HepG2 (cell line): ENCODE measurements around the gene DAB2IP. TPM values are rescaled to one million over a fixed set of nuclear protein-coding genes. Genes with fewer than 3 reads are reported as not detected.
A peak's percentile ranks its signal among the peaks of the same experiment; 100 is the strongest.

Experiments
- HNF4G ChIP-seq, 2 experiments: sonication (generic) in 1 of 2; formaldehyde crosslinking in 1 of 2; IDR thresholded peaks; 2 replicates each; pipeline versions ENCODE4 v1.4.0 to v1.6.1; 2011 to 2020; ENCODE audit warnings: borderline replicate concordance in 2 of 2, low read depth in 2 of 2, mild to moderate bottlenecking in 2 of 2, low read length in 1 of 2, missing genetic modification reagents in 1 of 2, moderate library complexity in 1 of 2
- NCOR1 ChIP-seq: fragments of 200-600 bp; sonication (generic); IDR thresholded peaks from 2 replicates; pipeline ENCODE4 v1.7.0; 2017; ENCODE audit warnings: antibody characterized with exemption, low read length, borderline replicate concordance
- RELA ChIP-seq: sonication (generic); formaldehyde crosslinking; IDR thresholded peaks from 2 replicates; pipeline ENCODE4 v1.4.0; 2020; ENCODE audit warnings: missing genetic modification reagents
- UBTF ChIP-seq: sonication (generic); formaldehyde crosslinking; IDR thresholded peaks from 2 replicates; pipeline ENCODE4 v1.4.0; 2020; ENCODE audit warnings: mild to moderate bottlenecking, missing genetic modification reagents
- ZC3H4 ChIP-seq: sonication (generic); formaldehyde crosslinking; IDR thresholded peaks from 2 replicates; pipeline ENCODE4 v1.4.0; 2020; ENCODE audit warnings: missing genetic modification reagents, borderline replicate concordance
- ZMYM2 ChIP-seq: sonication (generic); formaldehyde crosslinking; IDR thresholded peaks from 2 replicates; pipeline ENCODE4 v1.8.0; 2022; ENCODE audit warnings: mild to moderate bottlenecking, missing genetic modification reagents
- ZMYM3 ChIP-seq: sonication (generic); formaldehyde crosslinking; IDR thresholded peaks from 2 replicates; pipeline ENCODE4 v1.5.1; 2020; ENCODE audit warnings: mild to moderate bottlenecking, missing genetic modification reagents
- ZNF253 ChIP-seq: sonication (generic); formaldehyde crosslinking; IDR thresholded peaks from 2 replicates; pipeline ENCODE4 v1.8.0; 2022; ENCODE audit warnings: mild to moderate bottlenecking, missing genetic modification reagents, borderline replicate concordance
- ZNF784 ChIP-seq: sonication (generic); formaldehyde crosslinking; IDR thresholded peaks from 2 replicates; pipeline ENCODE4 v1.5.1; 2020; ENCODE audit warnings: missing genetic modification reagents, mild to moderate bottlenecking, borderline replicate concordance
- polyA plus RNA-seq, 8 experiments: library from polyadenylated mRNA; depleted of rRNA in 3 of 8; stranded (reverse) in 7 of 8; unstranded in 1 of 8; fragments of >200 nt; fragmentation: Illumina TruSeq in 4 of 8; extraction: Trizol in 4 of 8; gene quantifications; 2 replicates each; pipeline versions ENCODE4 v1.2.1 to v1.2.3, GENCODE V29; 2011 to 2016; ENCODE audit warnings: low read depth in 4 of 8, missing spikeins in 1 of 8, mixed read lengths in 1 of 8; ENCODE audit not compliant: insufficient read depth in 1 of 8
- total RNA-seq, 5 experiments: library from RNA; depleted of rRNA; stranded (reverse); fragments of >200 nt; fragmentation: Illumina TruSeq; extraction: Trizol; gene quantifications; 2 replicates each; pipeline ENCODE4 v1.2.3, GENCODE V29; 2016; ENCODE audit warnings: low read depth in 1 of 5
- TF ChIP-seq, protein P1 (sequence below): sonication (generic); formaldehyde crosslinking; IDR thresholded peaks from 2 replicates; pipeline ENCODE4 v1.4.0; 2020; ENCODE audit warnings: mild to moderate bottlenecking, missing genetic modification reagents
- TF ChIP-seq, protein P2 (sequence below): sonication (generic); formaldehyde crosslinking; IDR thresholded peaks from 2 replicates; pipeline ENCODE4 v1.9.0; 2022; ENCODE audit warnings: missing genetic modification reagents, mild to moderate bottlenecking, borderline replicate concordance
- TF ChIP-seq, protein P3 (sequence below): sonication (generic); formaldehyde crosslinking; IDR thresholded peaks from 2 replicates; pipeline ENCODE4 v1.4.0; 2020; ENCODE audit warnings: missing genetic modification reagents

The DAB2IP gene
- total and polyA plus RNA-seq, 2 of the 13 experiments (the other 11 are each of a cell fraction or from before 2014, with no cell fraction given) = 25.3 to 37.9 TPM

DNA sequence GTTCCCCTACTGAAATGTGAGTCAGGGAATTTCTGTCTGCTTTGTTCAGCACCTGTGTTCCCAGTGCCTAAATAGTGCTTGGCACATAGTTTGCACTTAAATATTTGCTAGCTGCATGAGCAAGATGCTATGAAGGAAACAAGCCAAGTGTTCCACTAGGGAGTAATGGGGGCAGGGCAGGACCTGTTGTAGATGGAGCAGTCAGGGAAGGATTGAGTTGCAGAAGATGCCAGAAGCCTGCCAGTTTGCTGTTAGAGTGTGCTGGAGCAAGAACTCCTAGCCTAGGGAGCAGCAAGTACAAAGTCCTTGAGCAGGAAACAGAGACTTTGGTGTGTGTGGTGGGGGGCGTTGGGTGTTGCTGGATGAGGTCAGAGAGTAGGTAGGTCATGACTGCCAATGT lies 87.5 kb downstream of the DAB2IP start (continued):
- TF ChIP-seq, protein P1, sequence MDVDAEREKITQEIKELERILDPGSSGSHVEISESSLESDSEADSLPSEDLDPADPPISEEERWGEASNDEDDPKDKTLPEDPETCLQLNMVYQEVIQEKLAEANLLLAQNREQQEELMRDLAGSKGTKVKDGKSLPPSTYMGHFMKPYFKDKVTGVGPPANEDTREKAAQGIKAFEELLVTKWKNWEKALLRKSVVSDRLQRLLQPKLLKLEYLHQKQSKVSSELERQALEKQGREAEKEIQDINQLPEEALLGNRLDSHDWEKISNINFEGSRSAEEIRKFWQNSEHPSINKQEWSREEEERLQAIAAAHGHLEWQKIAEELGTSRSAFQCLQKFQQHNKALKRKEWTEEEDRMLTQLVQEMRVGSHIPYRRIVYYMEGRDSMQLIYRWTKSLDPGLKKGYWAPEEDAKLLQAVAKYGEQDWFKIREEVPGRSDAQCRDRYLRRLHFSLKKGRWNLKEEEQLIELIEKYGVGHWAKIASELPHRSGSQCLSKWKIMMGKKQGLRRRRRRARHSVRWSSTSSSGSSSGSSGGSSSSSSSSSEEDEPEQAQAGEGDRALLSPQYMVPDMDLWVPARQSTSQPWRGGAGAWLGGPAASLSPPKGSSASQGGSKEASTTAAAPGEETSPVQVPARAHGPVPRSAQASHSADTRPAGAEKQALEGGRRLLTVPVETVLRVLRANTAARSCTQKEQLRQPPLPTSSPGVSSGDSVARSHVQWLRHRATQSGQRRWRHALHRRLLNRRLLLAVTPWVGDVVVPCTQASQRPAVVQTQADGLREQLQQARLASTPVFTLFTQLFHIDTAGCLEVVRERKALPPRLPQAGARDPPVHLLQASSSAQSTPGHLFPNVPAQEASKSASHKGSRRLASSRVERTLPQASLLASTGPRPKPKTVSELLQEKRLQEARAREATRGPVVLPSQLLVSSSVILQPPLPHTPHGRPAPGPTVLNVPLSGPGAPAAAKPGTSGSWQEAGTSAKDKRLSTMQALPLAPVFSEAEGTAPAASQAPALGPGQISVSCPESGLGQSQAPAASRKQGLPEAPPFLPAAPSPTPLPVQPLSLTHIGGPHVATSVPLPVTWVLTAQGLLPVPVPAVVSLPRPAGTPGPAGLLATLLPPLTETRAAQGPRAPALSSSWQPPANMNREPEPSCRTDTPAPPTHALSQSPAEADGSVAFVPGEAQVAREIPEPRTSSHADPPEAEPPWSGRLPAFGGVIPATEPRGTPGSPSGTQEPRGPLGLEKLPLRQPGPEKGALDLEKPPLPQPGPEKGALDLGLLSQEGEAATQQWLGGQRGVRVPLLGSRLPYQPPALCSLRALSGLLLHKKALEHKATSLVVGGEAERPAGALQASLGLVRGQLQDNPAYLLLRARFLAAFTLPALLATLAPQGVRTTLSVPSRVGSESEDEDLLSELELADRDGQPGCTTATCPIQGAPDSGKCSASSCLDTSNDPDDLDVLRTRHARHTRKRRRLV (CRISPR knock-in tag) = 0 out of 2 replicates have a peak, but pooled peaks have one; percentile 42
- TF ChIP-seq ZC3H4 (CRISPR knock-in tag) (no peak), UBTF (CRISPR knock-in tag) (peak; percentile 33; the same call in 1 of the 2 replicates), RELA (CRISPR knock-in tag) (no peak), ZMYM2 (peak; percentile 35; the same call in 1 of the 2 replicates), HNF4G (IDR thresholded peaks at IDR 0.05; ENCODE audit: borderline replicate concordance, low read depth, low read length) (peak; percentile 59), HNF4G (CRISPR knock-in tag; IDR thresholded peaks at IDR 0.05; ENCODE audit: borderline replicate concordance, low read depth) (no peak; the same call in 1 of the 2 replicates), ZNF253 (CRISPR knock-in tag) (no peak), ZMYM3 (CRISPR knock-in tag) (peak; percentile 40; the same call in 1 of the 2 replicates), ZNF784 (CRISPR knock-in tag) (no peak), NCOR1 (peak; percentile 35; the same call in 1 of the 2 replicates)
- TF ChIP-seq, protein P2, sequence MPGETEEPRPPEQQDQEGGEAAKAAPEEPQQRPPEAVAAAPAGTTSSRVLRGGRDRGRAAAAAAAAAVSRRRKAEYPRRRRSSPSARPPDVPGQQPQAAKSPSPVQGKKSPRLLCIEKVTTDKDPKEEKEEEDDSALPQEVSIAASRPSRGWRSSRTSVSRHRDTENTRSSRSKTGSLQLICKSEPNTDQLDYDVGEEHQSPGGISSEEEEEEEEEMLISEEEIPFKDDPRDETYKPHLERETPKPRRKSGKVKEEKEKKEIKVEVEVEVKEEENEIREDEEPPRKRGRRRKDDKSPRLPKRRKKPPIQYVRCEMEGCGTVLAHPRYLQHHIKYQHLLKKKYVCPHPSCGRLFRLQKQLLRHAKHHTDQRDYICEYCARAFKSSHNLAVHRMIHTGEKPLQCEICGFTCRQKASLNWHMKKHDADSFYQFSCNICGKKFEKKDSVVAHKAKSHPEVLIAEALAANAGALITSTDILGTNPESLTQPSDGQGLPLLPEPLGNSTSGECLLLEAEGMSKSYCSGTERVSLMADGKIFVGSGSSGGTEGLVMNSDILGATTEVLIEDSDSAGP (CRISPR knock-in tag) = peak; percentile 36; the same call in 1 of the 2 replicates
- TF ChIP-seq, protein P3, sequence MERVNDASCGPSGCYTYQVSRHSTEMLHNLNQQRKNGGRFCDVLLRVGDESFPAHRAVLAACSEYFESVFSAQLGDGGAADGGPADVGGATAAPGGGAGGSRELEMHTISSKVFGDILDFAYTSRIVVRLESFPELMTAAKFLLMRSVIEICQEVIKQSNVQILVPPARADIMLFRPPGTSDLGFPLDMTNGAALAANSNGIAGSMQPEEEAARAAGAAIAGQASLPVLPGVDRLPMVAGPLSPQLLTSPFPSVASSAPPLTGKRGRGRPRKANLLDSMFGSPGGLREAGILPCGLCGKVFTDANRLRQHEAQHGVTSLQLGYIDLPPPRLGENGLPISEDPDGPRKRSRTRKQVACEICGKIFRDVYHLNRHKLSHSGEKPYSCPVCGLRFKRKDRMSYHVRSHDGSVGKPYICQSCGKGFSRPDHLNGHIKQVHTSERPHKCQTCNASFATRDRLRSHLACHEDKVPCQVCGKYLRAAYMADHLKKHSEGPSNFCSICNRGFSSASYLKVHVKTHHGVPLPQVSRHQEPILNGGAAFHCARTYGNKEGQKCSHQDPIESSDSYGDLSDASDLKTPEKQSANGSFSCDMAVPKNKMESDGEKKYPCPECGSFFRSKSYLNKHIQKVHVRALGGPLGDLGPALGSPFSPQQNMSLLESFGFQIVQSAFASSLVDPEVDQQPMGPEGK (CRISPR knock-in tag) = peak; percentile 63; the same call in 1 of the 2 replicates
